Stimulated activated CD4-positive, alpha-beta T cell treated with anti-CD3 and anti-CD28 coated beads, Interleukin-15, amount 100 ng/mL, for 24 hours (primary cell): ENCODE results near the gene SYK.
"Not testable (repeated sequence)": the region's sequence is repeated elsewhere in the genome, so short reads cannot be mapped to it uniquely, and the experiment has no call there.

Source experiments
- DNase-seq: peaks from one replicate; pipeline ENCODE4 v3.0.0-alpha.2; 2020

The SYK gene

DNA sequence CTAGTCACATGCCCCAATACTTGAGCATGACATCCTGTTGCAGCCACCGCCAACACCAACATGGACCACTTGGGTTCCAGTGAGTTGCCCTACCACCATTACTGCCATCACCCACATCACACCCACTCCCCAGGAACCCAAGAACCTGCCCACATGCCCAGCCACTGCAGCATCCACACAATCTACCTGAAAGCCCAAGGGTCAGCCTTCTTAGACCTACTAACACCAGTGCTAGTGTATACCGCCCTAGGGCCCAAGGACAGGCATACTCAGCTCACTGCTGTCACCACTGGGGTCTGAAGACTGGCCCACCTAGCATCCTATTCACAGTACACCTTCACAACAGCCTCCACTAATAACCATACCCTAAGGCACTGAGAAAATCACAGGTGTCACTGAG lies 82.0 kb downstream of the SYK start:
- no peak for DNase-seq

DNA sequence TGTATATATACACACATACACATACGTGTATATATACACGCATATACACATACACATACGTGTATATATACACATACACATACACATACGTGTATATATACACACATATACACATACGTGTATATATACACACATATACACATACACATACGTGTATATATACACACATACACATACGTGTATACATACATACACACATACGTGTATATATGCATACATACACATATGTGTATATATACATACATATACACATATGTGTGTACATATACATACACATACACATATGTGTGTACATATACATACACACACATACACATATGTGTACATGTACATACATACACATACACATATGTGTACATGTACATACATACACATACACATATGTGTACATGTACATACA lies 82.6 kb downstream of the SYK start:
- DNase-seq: no peak

DNA sequence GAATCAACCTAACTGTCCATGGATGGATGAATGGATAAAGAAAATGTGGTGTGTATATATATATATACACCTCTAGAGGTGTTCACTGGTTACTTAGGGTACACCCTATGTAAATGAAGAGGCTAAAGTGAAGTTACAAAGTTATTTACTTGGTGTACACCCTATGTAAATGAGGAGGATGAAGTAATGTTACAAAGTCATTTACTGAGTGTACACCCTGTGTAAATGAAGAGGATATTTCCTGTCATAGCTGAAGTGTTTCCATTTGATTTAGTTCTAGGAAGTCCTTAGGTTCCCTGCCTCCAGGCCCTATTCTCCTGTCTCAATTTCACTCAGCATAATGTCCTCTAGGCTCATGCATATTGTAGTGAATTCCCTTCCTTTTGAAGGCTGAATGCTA lies 85.2 kb downstream of the SYK start:
- DNase-seq: not testable (repeated sequence)

DNA sequence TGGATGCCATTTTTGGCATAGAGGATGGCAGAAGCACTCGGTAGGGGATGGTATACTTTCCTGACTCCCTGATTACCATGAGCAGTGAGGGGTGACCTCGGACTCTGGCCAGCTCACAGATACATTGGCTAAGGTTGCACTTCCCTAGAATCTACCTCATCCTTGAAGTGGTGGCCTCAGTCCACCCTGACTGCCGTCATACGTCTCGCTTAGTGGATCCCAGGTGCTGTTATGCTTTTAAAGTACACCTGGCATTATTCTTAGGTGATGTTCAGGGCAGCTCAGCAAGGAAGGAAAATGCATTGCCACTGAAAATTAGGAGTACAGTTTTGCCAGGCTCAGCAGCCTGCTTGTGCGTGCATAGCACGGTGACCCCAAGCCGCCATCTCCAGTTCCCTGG lies 87.3 kb downstream of the SYK start:
- no peak for DNase-seq

DNA sequence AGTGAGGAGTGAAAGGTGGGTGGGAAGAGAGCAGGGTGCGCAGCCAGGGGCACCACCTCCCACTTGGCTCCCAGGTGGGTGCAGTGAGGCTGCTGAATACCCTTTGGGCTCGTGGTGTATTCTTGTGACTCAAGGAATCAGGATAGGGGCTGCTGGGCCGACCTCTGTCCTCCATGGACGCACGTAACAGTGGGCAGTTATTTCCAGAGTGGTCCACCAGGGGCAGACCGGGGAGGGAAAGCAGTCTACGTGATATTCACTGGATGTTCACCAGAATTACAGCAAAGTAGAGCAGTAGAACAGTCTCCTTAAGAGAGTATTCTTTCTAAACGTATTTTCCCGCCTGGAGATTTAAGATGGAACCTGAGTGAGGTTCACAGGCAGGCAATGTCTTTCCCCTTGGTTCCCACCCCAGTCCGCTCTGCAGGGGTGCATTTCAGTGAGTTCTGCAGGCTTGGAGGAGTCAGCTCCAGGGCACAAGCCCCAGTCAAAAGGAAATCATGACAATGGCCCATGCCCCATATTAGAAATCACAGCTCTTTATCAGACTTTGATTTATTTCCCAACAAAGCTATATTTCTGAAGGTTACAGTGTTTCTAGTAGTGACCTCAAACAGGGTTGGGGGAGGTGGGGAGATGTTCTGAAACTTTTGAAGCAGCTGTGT lies 88.7 kb downstream of the SYK start:
- DNase-seq: no peak

DNA sequence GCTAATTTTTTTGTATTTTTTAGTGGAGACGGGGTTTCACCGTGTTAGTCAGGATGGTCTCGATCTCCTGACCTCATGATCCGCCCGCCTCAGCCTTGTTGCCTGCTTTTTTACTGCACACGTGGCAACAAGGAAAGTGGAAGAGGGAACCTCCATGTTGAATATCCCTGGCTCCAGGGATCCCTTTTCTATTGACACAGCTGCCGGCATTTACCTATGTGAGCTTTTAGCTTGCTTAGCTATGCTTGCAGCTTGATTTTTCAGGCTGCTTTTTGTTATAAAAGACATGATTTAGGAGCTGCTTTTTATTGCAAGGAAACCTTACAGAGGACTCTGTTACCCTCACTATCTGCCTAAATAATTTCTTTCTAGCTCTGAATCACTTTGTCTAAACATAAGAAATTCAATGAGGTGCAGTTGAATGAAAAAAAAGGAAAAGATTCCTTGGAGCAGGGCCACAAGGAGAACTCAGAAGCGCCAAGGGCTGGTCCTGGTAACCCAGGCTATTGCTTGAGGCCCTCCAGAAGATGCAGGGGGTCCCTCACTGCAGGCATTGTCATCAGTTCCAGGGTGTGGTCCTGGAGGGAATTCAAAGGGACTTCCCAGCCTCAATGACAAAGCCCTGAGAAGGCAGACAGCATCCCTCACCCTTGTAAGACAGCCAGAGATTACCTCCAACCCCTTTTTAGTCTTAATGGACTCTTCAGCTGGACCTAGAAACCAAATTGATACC lies 89.9 kb downstream of the SYK start:
- DNase-seq: no peak

DNA sequence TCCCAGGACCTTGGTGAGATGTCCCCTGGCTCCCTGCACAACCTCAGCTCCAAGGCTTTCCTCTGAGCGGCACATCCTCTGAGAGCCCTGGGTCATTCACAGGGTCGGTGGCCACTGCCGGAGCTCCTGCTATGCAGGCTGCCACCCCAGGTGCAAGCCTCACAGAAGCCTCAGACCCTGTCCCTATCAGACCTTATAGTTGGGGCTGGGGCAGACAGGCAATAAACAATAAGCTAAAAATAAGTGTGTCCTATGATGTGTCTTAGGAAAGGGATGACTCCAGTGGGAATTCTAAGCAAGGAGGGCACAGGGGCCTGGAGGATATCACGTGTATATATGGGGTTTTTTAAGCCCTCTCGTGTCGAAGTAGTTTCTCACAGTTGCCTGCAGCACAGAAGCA lies 91.3 kb downstream of the SYK start:
- DNase-seq: no peak

DNA sequence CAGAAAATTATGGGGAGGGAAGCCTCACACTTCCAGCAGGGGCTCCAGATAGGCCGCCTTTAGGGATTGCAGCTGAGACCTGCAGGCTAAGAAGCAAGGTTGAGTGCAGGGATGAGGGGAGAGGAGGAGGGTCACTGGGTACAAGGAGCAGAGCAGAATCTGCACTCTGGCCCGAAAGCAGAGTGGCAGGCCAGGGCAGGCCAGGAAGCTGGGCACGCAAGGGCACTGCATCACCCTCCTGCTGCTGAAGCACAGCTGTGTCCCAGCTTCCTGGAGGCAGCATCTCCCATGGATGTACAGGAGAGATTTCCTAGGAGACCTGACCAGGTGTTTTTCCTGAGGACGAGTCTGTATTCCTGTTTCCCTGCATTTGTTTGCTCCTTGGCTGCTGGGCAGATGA lies 92.1 kb downstream of the SYK start:
- no peak for DNase-seq

DNA sequence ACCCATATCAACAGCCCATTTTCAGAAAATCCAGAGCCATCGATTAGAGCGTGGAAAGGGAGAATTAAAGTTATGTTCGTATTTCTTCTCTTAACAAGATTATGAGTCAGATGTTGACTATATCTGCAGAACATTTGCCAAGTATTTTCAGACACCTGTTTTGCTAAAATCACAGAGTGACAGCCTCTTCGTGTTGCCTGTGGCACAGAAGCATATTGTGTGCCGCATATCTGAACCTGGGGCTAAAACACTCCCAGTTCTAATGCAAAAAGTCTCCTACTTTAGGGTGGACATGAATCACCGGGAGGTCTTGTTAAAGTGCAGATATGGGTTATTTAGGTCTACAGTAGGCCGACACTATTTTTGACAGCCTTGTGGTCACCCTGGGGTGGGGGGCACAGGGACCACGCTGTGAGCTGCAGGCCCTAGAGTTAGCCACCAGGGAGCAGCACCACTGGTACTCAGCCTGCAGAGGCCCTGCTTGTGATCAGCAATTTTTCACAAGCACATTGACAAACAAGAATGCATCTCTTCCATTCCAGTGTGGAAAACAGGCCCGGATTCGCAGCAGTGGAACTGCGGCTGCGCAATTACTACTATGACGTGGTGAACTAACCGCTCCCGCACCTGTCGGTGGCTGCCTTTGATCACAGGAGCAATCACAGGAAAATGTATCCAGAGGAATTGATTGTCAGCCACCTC lies 93.5 kb downstream of the SYK start:
- DNase-seq: peak; percentile 15

DNA sequence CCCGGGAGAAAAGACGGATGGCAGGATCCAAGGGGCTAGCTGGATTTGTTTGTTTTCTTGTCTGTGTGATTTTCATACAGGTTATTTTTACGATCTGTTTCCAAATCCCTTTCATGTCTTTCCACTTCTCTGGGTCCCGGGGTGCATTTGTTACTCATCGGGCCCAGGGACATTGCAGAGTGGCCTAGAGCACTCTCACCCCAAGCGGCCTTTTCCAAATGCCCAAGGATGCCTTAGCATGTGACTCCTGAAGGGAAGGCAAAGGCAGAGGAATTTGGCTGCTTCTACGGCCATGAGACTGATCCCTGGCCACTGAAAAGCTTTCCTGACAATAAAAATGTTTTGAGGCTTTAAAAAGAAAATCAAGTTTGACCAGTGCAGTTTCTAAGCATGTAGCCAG lies 94.2 kb downstream of the SYK start:
- no peak for DNase-seq

DNA sequence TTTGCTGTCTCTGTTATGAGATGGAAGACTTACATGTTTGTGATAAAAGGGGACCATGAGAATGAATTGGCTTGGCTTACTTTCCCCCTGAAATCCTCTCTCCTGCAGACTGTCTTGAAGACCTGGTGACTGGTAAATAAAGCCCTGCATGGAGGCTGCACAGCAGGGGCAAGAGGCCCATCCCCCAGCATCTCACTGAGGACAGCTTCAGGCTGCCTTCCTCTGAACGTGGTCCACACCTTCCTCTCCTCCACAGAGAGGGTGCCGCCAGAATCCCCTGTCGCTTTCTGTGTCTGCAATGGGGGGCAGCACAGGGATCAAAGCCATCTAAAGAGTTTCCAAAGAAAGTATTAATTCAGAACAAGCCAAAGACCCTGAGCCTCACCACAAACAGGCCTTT lies 94.6 kb downstream of the SYK start:
- DNase-seq: no peak

DNA sequence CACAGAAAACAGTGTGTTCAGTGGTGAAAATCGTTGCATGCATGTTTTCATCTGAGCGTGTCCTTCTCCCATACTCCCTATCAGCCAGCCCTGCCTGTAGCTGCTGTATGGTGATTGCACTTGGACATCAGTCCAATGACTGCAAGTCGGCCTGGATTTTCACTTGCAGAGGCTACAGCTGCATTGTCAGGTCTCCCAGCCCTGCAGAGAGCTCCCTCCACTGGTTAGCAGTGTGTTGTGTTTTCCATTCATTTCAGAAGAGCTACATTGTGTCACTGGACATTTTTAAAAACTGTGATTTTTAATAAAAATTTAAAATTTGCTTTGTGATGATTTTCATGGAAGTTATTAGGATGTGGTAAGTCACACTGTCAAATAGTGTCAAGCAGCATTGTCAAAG lies 96.6 kb downstream of the SYK start:
- DNase-seq: no peak

DNA sequence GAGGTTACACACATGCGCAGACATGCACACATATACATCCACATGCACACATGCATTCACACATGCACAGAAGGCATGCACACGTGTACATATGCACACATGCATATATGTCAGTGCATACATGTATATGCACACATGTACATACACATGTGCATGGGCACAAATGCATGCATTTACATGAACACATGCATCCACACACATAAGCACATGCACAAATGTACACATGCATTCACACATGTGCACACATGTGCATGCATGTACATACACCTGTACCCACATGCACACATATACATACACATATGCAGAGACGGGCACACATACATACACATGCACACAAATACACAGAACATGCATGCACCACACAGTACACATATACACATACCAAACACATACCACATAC lies 97.7 kb downstream of the SYK start:
- DNase-seq: no peak

DNA sequence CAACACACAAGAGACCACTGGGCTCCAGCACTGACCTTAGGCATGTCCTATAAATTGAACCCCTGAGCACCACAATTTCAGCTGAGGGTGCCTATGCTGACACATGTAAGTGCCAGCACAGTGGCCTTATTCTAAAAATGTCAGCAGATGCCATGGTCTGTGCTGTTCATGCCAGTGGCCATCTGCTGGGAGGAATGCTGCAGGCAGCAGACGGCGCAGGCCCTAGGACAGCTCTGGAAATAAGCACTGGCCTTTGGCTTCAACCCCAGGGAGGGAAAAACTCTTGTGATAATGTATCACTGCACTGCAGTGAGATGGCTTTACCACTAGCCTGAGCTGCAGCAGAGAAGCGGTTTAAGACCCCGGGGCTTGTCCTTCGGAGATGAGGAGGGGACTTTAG lies 98.5 kb downstream of the SYK start:
- no peak for DNase-seq

DNA sequence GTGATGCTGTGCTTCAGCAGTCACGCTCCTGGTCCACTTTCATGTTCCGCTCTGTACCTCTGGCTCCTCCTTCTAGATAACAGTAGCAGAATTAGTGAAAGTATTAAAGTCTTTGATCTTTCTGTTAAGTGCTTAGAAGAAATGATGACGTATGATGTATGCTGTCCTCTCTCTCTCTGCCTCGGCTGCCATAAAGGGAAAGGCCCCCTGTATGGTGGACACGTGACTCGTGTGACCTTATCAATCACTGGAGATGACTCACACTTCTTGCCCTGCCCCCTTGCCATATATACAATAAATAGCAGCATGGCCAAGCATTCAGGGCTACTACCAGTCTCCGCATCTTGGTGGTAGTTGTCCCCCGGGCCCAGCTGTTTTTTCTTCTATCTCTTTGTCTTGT lies 100.3 kb downstream of the SYK start:
- no peak for DNase-seq

DNA sequence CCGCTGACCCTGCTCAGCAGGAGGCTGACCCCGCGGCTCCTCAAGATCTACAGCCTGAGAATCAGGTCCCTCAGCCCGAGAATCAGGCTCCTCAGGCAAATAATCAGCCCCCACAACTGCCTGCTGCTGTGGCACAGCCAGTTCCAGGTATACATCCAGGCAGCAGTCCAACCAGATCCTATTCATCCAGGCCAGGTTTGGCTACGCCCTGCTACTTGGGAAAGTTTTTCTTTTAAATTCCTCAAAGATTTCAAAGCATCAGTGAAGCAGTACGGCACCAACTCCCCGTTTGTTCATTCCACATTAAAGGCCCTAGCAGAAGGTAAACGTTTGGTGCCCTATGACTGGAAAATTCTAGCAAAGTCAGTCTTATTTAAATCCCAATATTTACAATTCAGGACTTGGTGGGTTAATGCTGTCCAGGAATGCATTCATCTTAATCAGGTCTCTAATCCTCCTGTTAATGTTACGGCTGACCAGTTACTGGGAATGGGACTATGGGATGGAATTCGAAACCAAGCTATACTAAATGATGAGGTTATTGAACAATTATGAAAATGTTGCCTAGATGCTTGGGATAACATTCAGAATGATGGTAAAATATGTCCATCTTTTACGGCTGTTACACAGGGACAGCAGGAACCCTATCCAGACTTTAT lies 102.3 kb downstream of the SYK start:
- no peak for DNase-seq

DNA sequence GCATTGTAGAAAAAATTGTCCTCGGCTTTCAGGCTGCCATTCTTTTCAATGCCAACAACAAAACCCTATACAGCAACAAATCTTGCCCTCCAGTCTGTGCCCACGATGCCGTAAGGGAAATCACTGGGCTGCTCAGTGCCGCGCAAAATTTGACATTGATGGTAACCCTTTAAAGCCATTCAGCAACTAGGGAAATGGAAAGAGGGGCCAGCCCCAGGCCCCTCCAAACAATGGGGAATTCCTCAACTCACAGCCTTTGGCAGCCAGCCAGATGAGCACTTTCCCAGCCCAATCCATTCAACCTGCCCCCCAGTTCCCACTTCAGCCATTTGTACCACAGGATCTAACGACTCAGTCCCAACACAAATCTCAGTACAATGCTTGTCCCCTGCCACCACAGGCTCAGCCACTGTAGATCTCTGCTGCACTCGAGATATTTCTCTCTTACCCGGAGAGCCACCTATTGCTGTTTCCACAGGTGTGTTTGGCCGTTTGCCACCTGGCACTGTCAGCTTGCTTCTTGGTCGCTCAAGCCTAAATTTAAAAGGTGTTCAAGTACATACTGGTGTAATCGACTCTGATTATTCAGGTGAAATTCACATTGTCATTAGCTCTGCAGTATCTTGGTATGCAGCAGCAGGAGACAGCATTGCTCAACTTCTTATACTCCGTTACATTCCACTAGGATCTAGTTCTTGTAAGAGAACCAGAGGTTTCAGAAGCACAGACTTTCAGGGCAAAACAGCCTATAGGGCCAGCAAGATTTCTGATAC lies 103.3 kb downstream of the SYK start:
- DNase-seq: no peak

DNA sequence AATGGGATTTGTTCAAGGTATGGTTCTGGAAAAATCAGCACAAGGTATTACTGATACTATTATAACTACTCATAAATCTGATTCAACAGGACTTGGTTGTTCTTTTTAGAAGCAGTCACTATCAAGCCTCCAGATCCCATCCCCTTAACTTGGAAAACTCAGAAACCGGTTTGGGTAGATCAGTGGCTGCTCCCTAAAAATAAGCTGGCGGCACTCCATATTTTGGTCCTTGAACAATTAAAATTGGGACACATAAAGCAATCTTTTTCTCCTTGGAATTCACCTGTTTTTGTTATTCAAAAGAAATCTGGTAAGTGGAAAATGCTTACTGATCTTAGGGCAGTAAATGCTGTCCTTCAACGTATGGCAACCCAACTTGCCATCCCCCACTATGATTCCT lies 104.2 kb downstream of the SYK start:
- DNase-seq: no peak

DNA sequence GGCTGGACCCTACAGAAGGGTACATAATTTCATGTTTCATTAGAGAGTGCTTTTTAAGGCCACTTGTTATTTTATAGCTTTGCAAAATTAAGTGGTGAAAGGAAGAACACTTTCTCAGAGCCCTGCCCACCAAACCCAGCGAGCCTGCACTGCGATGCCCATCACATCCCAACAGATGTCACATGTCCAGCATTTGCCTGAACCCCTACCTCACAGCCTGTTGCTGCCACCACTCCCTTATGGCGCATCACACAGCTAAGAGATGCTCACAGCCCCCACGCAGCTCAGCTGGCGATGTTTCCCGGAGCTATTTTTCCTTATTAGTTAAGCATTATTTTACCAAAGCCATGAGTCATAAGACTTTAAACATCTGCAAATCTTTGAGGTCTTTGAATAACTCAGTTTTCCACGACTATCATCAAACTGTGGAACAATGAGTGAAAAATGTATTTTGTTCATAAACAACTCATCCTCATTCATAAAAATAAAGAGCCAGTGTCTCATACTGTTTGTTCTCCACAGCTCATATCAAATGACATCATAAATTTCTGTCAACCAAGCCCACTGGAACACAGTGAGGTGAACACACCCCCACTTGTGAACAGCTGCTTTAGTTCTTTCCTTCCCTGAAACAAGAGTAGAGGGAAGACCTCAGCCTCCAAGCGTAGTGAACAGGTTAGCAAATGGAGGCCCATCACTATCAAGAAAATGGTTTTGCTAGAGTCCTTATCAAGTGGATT lies 104.9 kb downstream of the SYK start:
- DNase-seq: no peak

DNA sequence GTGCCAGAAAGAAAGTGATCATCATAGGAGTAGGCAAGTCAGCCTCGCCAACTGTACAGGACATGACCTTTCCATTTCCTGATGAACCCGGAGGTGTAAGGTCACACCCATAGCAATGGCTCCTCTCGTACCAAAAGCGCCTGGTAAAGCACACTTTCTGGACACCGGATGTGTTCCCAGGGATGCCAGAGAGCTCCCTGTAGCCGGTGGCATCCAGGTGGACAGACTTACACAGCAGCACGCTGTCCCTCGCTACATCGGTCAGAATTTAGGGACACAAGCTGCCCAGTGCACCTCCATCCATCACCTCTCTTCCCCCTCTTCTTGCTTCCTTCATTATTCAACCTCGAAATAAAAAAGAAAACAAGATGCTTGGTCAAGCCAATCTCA lies 105.4 kb downstream of the SYK start:
- DNase-seq: no peak

DNA sequence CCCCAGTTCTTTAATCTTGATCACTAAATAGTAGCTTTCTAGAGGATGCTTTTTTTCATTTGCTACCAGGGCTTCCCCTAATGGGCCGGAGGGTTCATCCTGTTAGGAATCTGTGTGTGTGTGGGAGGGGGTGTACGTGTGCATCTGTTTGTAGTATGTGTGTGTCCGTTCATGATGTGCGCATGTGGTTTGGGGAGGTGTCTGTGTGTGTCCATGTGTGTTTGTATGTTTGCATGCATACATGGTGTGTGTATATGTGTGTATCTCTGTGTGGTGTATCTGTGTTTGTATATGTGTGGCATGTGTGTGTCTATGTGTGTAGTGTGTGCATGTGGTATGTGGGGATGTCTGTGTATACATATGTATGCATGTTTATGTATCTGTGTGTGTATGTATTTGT lies 106.2 kb downstream of the SYK start:
- no peak for DNase-seq

DNA sequence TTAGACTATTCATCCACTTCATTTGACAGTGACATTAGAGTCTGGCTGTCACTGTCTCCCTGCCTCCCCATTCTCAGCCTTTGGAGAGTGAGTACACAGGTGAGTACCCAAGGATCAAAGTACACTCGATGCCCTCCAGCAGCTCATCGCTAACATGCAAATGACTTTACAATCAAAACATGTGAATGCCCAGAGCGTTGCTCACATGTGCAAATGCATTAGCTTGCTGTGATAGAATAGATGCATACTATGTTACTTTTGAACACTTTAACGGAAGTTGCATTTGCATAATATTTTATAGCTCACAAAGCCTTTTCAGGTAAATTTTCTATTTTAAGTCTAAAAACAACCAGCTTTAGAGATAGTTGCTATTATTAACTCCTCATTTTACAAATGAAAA lies 107.6 kb downstream of the SYK start:
- no peak for DNase-seq
